ENCODE results near the gene CAPN7.
"Not testable (repeated sequence)": the region's sequence is repeated elsewhere in the genome, so short reads cannot be mapped to it uniquely, and the experiment has no call there.

Gene CAPN7

GRCh38 chr3:15205934-15206661, at the start of gene CAPN7:
Gene CAPN7, plus strand, starts transcription at chr3:15206246. Its CDS starts 250 bp downstream, at chr3:15206496.
- DNase-seq: no peak

- DNase-seq: no peak
Observed at GRCh38 chr3:15157441-15157840, 48.6 kb upstream of the CAPN7 start.

GRCh38 chr3:15159501-15160136, 46.4 kb upstream of the CAPN7 start:
- no peak for DNase-seq

- DNase-seq: no peak
Observed at GRCh38 chr3:15160662-15161061, 45.4 kb upstream of the CAPN7 start.

- no peak for DNase-seq
Observed at GRCh38 chr3:15161133-15161532, 44.9 kb upstream of the CAPN7 start.

GRCh38 chr3:15163656-15164055, 42.4 kb upstream of the CAPN7 start:
- not testable (repeated sequence) for DNase-seq

GRCh38 chr3:15164340-15164739, 41.7 kb upstream of the CAPN7 start:
- no peak for DNase-seq

- no peak for DNase-seq
Observed at GRCh38 chr3:15165061-15165460, 41.0 kb upstream of the CAPN7 start.

- not testable (repeated sequence) for DNase-seq
Observed at GRCh38 chr3:15166391-15166790, 39.7 kb upstream of the CAPN7 start.

- DNase-seq: no peak
Observed at GRCh38 chr3:15171096-15171495, 35.0 kb upstream of the CAPN7 start.

GRCh38 chr3:15172806-15173205, 33.2 kb upstream of the CAPN7 start:
- no peak for DNase-seq

GRCh38 chr3:15174953-15175352, 31.1 kb upstream of the CAPN7 start:
- no peak for DNase-seq

- no peak for DNase-seq
Observed at GRCh38 chr3:15175605-15176004, 30.4 kb upstream of the CAPN7 start.

- DNase-seq: no peak
Observed at GRCh38 chr3:15180042-15180611, 25.9 kb upstream of the CAPN7 start.

- DNase-seq: no peak
Observed at GRCh38 chr3:15181511-15181910, 24.5 kb upstream of the CAPN7 start.

GRCh38 chr3:15181963-15182362, 24.1 kb upstream of the CAPN7 start:
- no peak for DNase-seq

- no peak for DNase-seq
Observed at GRCh38 chr3:15183011-15183410, 23.0 kb upstream of the CAPN7 start.

- no peak for DNase-seq
Observed at GRCh38 chr3:15185404-15185803, 20.6 kb upstream of the CAPN7 start.

GRCh38 chr3:15186101-15186476, 20.0 kb upstream of the CAPN7 start:
- no peak for DNase-seq

- DNase-seq: not testable (repeated sequence)
Observed at GRCh38 chr3:15186477-15187164, 19.4 kb upstream of the CAPN7 start.

- no peak for DNase-seq
Observed at GRCh38 chr3:15197340-15198029, 8.6 kb upstream of the CAPN7 start.

- no peak for DNase-seq
Observed at GRCh38 chr3:15198686-15199085, 7.4 kb upstream of the CAPN7 start.

- no peak for DNase-seq
Observed at GRCh38 chr3:15199493-15200105, 6.4 kb upstream of the CAPN7 start.
